Breast epithelium (tissue), 4 donors: ENCODE results near the gene PIGU. TPM values are rescaled to one million over a fixed set of nuclear protein-coding genes. Genes with fewer than 3 reads are reported as not detected.

ENCODE experiments used
- DNase-seq, 2 donors: peaks; one replicate each; pipeline ENCODE4 v3.0.0-alpha.2; 2019; ENCODE audit warnings: low spot score in 2 of 2
- H3K27ac ChIP-seq, 2 donors: fragments of 200-600 bp; sonication (generic) in 1 of 2; one replicate each; pipeline ENCODE4 v1.5.1; 2016 to 2019; ENCODE audit warnings: mild to moderate bottlenecking in 1 of 2
- H3K27me3 ChIP-seq, 2 donors: fragments of 200-600 bp; sonication (generic) in 1 of 2; one replicate each; pipeline versions ENCODE4 v1.5.1 to v1.6.0; 2017 to 2019; ENCODE audit warnings: control low read depth in 1 of 2, mild to moderate bottlenecking in 1 of 2
- H3K36me3 ChIP-seq: fragments of 200-600 bp; one replicate; pipeline ENCODE4 v1.5.1; 2019
- H3K4me1 ChIP-seq, 2 donors: fragments of 200-600 bp; sonication (generic); one replicate each; pipeline ENCODE4 v1.5.1; 2016 to 2019; ENCODE audit warnings: control low read depth in 1 of 2
- H3K4me3 ChIP-seq, 3 donors: fragments of 200-600 bp; sonication (generic); 1 replicate in 2 of 3; 2 replicates in 1 of 3; pipeline ENCODE4 v1.5.1; 2016 to 2019; ENCODE audit warnings: mild to moderate bottlenecking in 3 of 3, moderate library complexity in 2 of 3
- H3K9me3 ChIP-seq, 2 donors: fragments of 200-600 bp; sonication (generic) in 1 of 2; one replicate each; pipeline ENCODE4 v1.5.1; 2016 to 2019; ENCODE audit warnings: control low read depth in 1 of 2
- POLR2A ChIP-seq: fragments of 450-650 bp; IDR thresholded peaks from one replicate; pipeline ENCODE4 v1.6.1; 2016; ENCODE audit warnings: antibody characterized with exemption, mild to moderate bottlenecking, moderate library complexity
- POLR2AphosphoS5 ChIP-seq, 3 donors: sonication (generic); formaldehyde crosslinking; IDR thresholded peaks; one replicate each; pipeline ENCODE4 v1.6.1; 2017; ENCODE audit warnings: antibody characterized with exemption in 3 of 3
- intact Hi-C: fragments of 100-400 bp; cut with DNase I; formaldehyde crosslinking; loops from one replicate; pipeline ENCODE4 v1.15.1; 2023; ENCODE audit warnings: low total_unique reads
- total RNA-seq, 3 donors: library from RNA; depleted of rRNA; stranded (reverse); fragments of >200 nt; gene quantifications; one replicate each; pipeline ENCODE4 v1.1.0, GENCODE V29; 2016
- TF ChIP-seq, protein P1 (sequence below), 3 donors: fragments of 450-650 bp; IDR thresholded peaks; one replicate each; pipeline ENCODE4 v1.5.1; 2016 to 2017; ENCODE audit warnings: antibody characterized with exemption in 3 of 3, mild to moderate bottlenecking in 3 of 3, moderate library complexity in 3 of 3

The PIGU gene
- total RNA-seq, 3 donors from 2014 or later, result 7.4 to 16.1 (median 15.8) TPM

DNA sequence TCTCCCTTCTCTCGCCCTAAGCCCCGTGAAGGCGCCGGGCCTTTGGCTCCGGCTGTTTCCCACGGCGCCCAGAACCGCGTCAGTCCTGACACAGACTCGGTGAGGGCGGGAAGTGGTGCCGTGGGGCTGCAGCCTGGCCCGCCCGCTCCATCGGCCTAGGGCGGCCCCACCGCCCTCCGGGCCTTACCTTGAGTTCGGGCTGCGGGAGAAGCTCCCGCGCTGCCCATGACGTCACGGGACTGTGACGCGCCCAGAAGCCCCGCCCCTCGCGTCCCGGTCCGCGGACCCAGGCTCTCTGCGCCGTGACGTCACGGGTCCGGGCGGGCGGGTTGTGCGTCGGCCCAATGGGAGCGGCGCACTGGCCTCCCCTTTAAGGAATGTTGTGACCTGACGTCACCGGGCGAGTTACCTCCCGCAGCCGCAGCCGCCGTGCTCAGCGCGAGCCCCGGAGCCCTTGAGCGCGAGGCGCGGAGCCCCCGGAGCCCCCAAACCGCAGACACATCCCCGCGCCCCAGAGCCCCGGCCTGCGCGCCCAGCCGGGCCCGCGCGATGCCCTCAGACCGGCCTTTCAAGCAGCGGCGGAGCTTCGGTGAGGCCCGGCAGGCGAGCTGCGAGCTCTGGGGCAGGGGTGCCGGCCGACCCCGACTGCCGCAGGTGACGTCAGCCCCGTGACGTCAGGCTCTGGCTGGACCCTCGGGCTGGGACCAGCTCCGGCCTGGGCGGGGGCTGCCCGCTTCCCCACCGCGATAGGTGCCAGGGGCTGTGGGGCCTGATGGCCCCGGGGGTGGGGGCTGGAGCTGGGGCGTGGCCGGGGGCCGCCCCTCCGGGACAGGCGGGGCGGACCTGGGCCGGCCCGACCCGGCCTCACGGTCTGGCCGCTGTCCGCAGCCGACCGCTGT, 118.3 kb downstream of the PIGU start, which contains the start of gene MAP1LC3A:
TSS of gene MAP1LC3A (plus strand) at position 399 of the 899 bp plus-strand sequence. CDS start at position 550, 151 bp downstream.
- H3K27me3 ChIP-seq, result no peaks in the 10 kb centered on the region
- peak within 1 kb of the TSS; percentile 73 to 95 (median 84) for H3K4me3 ChIP-seq
- intact Hi-C loops, result no loop called here
- H3K4me1 ChIP-seq, result peaks cover 0 to 3% of the 10 kb centered on the region in 2 donors
- no peak for TF ChIP-seq POLR2A
- TF ChIP-seq, protein P1, sequence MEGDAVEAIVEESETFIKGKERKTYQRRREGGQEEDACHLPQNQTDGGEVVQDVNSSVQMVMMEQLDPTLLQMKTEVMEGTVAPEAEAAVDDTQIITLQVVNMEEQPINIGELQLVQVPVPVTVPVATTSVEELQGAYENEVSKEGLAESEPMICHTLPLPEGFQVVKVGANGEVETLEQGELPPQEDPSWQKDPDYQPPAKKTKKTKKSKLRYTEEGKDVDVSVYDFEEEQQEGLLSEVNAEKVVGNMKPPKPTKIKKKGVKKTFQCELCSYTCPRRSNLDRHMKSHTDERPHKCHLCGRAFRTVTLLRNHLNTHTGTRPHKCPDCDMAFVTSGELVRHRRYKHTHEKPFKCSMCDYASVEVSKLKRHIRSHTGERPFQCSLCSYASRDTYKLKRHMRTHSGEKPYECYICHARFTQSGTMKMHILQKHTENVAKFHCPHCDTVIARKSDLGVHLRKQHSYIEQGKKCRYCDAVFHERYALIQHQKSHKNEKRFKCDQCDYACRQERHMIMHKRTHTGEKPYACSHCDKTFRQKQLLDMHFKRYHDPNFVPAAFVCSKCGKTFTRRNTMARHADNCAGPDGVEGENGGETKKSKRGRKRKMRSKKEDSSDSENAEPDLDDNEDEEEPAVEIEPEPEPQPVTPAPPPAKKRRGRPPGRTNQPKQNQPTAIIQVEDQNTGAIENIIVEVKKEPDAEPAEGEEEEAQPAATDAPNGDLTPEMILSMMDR (IDR thresholded peaks at IDR 0.05), result no peak
- peak; percentile 82 to 96 (median 90) for TF ChIP-seq POLR2AphosphoS5 (IDR thresholded peaks at IDR 0.05)
- peak within 1 kb of the TSS; percentile 97 to 98 for H3K27ac ChIP-seq
- peak; percentile 95 to 97 for DNase-seq
- no peaks in the 10 kb centered on the region for H3K36me3 ChIP-seq
- no peaks in the 10 kb centered on the region for H3K9me3 ChIP-seq

DNA sequence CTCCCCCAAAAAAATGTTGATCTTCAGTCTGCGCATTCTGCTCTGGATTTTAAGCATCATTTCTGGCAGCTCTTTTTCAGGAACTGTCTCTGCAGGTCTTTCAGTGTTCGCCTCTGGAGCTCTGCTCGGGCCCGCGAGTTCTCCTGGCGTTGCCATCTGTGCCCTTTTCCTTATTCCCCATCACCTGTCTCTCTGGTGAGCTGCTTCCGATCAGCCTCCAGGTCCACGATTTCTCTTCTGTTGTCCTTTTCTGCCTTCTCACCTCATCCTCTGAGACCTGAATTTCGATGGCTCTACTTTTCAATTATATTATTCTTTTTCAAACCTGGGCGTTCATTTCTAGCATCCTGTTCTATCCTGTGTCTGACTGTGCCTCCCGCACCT, 119.0 kb downstream of the PIGU start:
- H3K4me1 ChIP-seq, result peaks cover 0 to 3% of the 10 kb centered on the region in 2 donors
- no peaks in the 10 kb centered on the region for H3K9me3 ChIP-seq
- H3K4me3 ChIP-seq, result peak overlapping the region; percentile 73 to 95 (median 84)
- H3K27ac ChIP-seq, result peak overlapping the region; percentile 97 to 98
- H3K36me3 ChIP-seq, result no peaks in the 10 kb centered on the region
- H3K27me3 ChIP-seq, result no peaks in the 10 kb centered on the region
- DNase-seq, result no peak
- intact Hi-C loops, result no loop called here
- TF ChIP-seq POLR2AphosphoS5 (IDR thresholded peaks at IDR 0.05), result no peak
- no peak for TF ChIP-seq POLR2A
- TF ChIP-seq, protein P1 (IDR thresholded peaks at IDR 0.05), result no peak

GRCh38 chr20:34553366-34553867, 123.5 kb downstream of the PIGU start:
- H3K4me3 ChIP-seq, result no peak overlapping the region
- intact Hi-C loops, result no loop called here
- no peaks in the 10 kb centered on the region for H3K9me3 ChIP-seq
- H3K27me3 ChIP-seq, result no peaks in the 10 kb centered on the region
- H3K36me3 ChIP-seq, result no peaks in the 10 kb centered on the region
- no peaks in the 10 kb centered on the region for H3K4me1 ChIP-seq
- H3K27ac ChIP-seq, result peak overlapping the region; percentile 21 to 46
- DNase-seq, result no peak
- TF ChIP-seq, protein P1 (IDR thresholded peaks at IDR 0.05), result no peak
- no peak for TF ChIP-seq POLR2AphosphoS5 (IDR thresholded peaks at IDR 0.05)
- TF ChIP-seq POLR2A, result no peak

DNA sequence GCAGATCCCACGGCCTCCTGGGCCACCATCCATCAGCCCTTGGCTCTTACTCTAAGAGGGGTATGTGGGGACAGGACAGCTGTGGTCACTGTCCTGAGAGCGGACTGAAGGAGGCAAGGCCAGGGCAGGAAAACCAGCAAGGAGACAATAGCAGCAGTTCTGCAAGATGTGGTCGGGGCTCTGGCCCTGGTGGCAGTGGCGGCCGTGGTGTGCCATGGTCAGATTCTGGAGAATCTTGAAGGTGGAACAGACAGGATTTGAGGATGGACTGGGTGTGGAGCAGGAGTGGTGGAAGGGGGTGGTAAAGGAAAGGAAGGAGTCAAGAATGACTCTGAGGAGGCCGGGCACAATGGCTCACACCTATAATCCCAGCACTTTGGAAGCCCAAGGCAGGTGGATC, 124.3 kb downstream of the PIGU start:
- H3K27ac ChIP-seq, result no peak overlapping the region
- no peaks in the 10 kb centered on the region for H3K4me1 ChIP-seq
- no peaks in the 10 kb centered on the region for H3K27me3 ChIP-seq
- TF ChIP-seq POLR2AphosphoS5 (IDR thresholded peaks at IDR 0.05) (no peak), POLR2A (no peak)
- TF ChIP-seq, protein P1 (IDR thresholded peaks at IDR 0.05), result no peak
- no peak for DNase-seq
- no peaks in the 10 kb centered on the region for H3K9me3 ChIP-seq
- H3K4me3 ChIP-seq, result no peak overlapping the region
- intact Hi-C loops, result no loop called here
- no peaks in the 10 kb centered on the region for H3K36me3 ChIP-seq

- intact Hi-C loops, result no loop called here
- Histone ChIP-seq H3K4me3 (no peak overlapping the region), H3K27ac (no peak overlapping the region), H3K9me3 (no peaks in the 10 kb centered on the region), H3K4me1 (no peaks in the 10 kb centered on the region), H3K27me3 (no peaks in the 10 kb centered on the region), H3K36me3 (no peaks in the 10 kb centered on the region)
- TF ChIP-seq POLR2AphosphoS5 (IDR thresholded peaks at IDR 0.05) (no peak), POLR2A (no peak)
- TF ChIP-seq, protein P1 (IDR thresholded peaks at IDR 0.05), result no peak
- DNase-seq, result no peak
Observed at GRCh38 chr20:34549929-34550305, 127.0 kb downstream of the PIGU start.
